Esophagus muscularis mucosa (tissue), 4 donors: ENCODE data around the gene NMT2.

ENCODE experiments used
- EP300 ChIP-seq: sonication (generic); formaldehyde crosslinking; IDR thresholded peaks from one replicate; pipeline ENCODE4 v1.6.1; 2017; ENCODE audit warnings: antibody characterized with exemption
- POLR2A ChIP-seq: fragments of 450-650 bp; IDR thresholded peaks from one replicate; pipeline ENCODE4 v1.6.1; 2017; ENCODE audit warnings: antibody characterized with exemption, moderate library complexity, mild to moderate bottlenecking, low read depth
- POLR2AphosphoS5 ChIP-seq, 2 donors: sonication (generic); formaldehyde crosslinking; IDR thresholded peaks; one replicate each; pipeline ENCODE4 v1.6.1; 2017; ENCODE audit warnings: antibody characterized with exemption in 2 of 2
- TF ChIP-seq, protein P1 (sequence below), 3 experiments: fragments of 200-600 bp in 2 of 3; fragments of 450-650 bp in 1 of 3; sonication (generic) in 2 of 3; IDR thresholded peaks; one replicate each; pipeline ENCODE4 v1.5.1; 2017 to 2019; ENCODE audit warnings: antibody characterized with exemption in 3 of 3, mild to moderate bottlenecking in 2 of 3, moderate library complexity in 1 of 3

DNA sequence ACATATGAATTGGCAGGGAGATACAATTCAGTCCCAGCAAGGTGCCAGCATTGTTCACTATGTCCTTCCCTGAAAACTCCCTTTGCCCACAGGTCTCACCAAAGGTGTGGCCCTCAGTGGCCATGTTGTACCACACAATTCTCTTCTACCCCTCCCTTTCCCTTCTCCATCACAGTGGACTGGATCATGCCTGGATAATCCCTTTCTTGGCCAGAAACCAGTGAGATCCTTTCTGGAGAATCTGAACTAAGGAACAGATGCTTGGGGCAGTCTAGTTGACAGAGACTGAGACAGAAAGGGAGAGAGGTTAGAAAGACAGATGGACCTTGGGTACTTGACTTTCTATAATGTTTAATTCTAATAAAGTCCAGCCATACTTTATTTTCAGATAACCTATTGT, 9.5 kb downstream of the NMT2 start:
- TF ChIP-seq, protein P1, sequence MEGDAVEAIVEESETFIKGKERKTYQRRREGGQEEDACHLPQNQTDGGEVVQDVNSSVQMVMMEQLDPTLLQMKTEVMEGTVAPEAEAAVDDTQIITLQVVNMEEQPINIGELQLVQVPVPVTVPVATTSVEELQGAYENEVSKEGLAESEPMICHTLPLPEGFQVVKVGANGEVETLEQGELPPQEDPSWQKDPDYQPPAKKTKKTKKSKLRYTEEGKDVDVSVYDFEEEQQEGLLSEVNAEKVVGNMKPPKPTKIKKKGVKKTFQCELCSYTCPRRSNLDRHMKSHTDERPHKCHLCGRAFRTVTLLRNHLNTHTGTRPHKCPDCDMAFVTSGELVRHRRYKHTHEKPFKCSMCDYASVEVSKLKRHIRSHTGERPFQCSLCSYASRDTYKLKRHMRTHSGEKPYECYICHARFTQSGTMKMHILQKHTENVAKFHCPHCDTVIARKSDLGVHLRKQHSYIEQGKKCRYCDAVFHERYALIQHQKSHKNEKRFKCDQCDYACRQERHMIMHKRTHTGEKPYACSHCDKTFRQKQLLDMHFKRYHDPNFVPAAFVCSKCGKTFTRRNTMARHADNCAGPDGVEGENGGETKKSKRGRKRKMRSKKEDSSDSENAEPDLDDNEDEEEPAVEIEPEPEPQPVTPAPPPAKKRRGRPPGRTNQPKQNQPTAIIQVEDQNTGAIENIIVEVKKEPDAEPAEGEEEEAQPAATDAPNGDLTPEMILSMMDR (IDR thresholded peaks at IDR 0.05), result no peak
- no peak for TF ChIP-seq POLR2A
- no peak for TF ChIP-seq POLR2AphosphoS5 (IDR thresholded peaks at IDR 0.05)
- TF ChIP-seq EP300, result no peak
